ENCODE results near the gene ATAD5.
A peak's percentile ranks its signal among the peaks of the same experiment; 100 is the strongest.

The ATAD5 gene

DNA sequence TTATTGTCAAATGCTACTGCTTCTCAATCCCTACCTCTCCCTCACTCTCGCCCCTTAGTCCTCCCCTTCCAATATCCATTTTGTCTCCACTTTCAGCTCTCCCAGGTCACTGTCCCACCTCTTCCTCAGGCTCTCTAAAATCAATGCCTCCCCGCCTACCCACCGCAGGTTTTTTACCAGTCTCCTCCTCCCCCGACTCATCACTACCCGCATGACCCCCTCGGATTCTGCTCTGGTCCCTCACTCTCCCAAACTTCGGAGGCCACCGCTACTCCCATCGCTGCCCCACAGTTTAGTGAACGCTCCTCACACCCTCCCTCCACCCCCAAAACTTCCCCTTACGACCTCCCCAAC, 7.8 kb upstream of the ATAD5 start:
- TF ChIP-seq FOXM1 (IDR thresholded peaks at IDR 0.05; ENCODE audit: borderline replicate concordance) (no peak), NFRKB (IDR thresholded peaks at IDR 0.05) (no peak), SUZ12 (IDR thresholded peaks at IDR 0.05) (no peak), FOXA1 (IDR thresholded peaks at IDR 0.05) (no peak), HDGF (IDR thresholded peaks at IDR 0.05; ENCODE audit: borderline replicate concordance) (no peak), ELF4 (IDR thresholded peaks at IDR 0.05) (no peak), ZNF384 (IDR thresholded peaks at IDR 0.05) (no peak), CTBP1 (IDR thresholded peaks at IDR 0.05; ENCODE audit: borderline replicate concordance) (no peak), L3MBTL2 (conservative IDR thresholded peaks at IDR 0.05) (no peak), FOXK2 (IDR thresholded peaks at IDR 0.05) (no peak), TARDBP (IDR thresholded peaks at IDR 0.05) (no peak), ARNT (IDR thresholded peaks at IDR 0.05) (no peak), LEF1 (IDR thresholded peaks at IDR 0.05; ENCODE audit: borderline replicate concordance) (no peak), BHLHE40 (IDR thresholded peaks at IDR 0.05; ENCODE audit: borderline replicate concordance) (no peak)
- TF ChIP-seq, protein P1, sequence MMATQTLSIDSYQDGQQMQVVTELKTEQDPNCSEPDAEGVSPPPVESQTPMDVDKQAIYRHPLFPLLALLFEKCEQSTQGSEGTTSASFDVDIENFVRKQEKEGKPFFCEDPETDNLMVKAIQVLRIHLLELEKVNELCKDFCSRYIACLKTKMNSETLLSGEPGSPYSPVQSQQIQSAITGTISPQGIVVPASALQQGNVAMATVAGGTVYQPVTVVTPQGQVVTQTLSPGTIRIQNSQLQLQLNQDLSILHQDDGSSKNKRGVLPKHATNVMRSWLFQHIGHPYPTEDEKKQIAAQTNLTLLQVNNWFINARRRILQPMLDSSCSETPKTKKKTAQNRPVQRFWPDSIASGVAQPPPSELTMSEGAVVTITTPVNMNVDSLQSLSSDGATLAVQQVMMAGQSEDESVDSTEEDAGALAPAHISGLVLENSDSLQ (IDR thresholded peaks at IDR 0.05): no peak
- ChIA-PET POLR2A (interaction anchor here (1.0 to 3.8 kb wide), 8 partner anchors 9 to 115 kb away, joined by 3 to 14 read pairs (median 3); no protein-coding TSS in a partner anchor), CTCF (interaction anchor here (0.6 to 1.4 kb wide), 7 partner anchors 12 to 1017 kb away, joined by 3 to 10 read pairs (median 4); no protein-coding TSS in a partner anchor)
- DNase-seq (ENCODE audit: extremely low spot score): peak; percentile 12

DNA sequence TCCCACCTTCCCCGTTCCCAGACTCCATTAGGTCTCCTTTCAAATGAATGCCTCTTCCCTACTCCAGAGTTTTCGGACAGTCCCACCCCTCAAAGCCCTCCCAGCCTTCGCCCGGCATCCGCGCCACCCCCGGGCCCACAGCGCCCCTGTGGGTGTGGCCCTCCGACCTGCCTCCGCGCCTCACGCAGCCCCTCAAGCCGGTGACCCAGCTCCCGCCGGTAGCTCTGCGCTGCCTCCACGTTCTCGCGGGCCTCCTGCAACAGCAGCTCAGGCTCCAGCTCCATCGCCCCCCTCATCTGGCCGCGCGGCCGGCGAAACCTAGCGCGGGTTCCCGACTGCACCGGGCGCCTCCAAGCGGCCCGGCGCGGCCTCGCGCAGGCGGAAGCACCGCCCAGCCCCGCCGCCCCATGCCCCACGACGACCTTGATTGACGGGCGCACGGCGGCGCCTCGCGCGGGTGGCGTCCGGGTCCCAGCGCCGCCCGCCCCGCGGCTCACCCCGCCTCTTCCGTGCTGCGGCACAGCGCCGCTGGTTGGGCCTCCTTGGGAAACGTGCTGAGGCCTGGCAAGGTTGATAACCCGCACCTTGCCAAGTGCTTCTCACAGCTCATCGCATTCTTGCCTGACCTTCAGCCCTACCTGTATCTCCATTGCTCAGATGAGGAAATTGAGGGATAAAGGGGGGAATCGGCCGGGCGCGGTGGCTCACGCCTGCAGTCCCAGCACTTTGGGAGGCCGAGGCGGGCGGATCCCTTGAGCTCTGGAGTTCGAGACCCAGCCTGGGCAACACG, 7.2 kb upstream of the ATAD5 start, which contains the start of gene CRLF3:
CRLF3 (minus strand) TSS at position 337 of the 790 bp plus-strand sequence; CDS start at position 296, 41 bp downstream.
- peak; percentile 86 for DNase-seq (ENCODE audit: extremely low spot score)
- ChIA-PET POLR2A (interaction anchor here (0.6 to 3.8 kb wide), 13 partner anchors 9 to 224 kb away, joined by 3 to 14 read pairs (median 3); no protein-coding TSS in a partner anchor), CTCF (interaction anchor here (0.6 to 2.8 kb wide), 10 partner anchors 12 to 1016 kb away, joined by 3 to 10 read pairs (median 4); no protein-coding TSS in a partner anchor)
- TF ChIP-seq HDGF (IDR thresholded peaks at IDR 0.05; ENCODE audit: borderline replicate concordance) (no peak), L3MBTL2 (conservative IDR thresholded peaks at IDR 0.05) (peak; percentile 51; the same call in 1 of the 2 replicates), FOXM1 (IDR thresholded peaks at IDR 0.05; ENCODE audit: borderline replicate concordance) (0 out of 2 replicates have a peak, but pooled peaks have one; percentile 1), LEF1 (IDR thresholded peaks at IDR 0.05; ENCODE audit: borderline replicate concordance) (no peak), ARNT (IDR thresholded peaks at IDR 0.05) (no peak), NFRKB (IDR thresholded peaks at IDR 0.05) (no peak)
- TF ChIP-seq, protein P1 (IDR thresholded peaks at IDR 0.05): peak; percentile 94

DNA sequence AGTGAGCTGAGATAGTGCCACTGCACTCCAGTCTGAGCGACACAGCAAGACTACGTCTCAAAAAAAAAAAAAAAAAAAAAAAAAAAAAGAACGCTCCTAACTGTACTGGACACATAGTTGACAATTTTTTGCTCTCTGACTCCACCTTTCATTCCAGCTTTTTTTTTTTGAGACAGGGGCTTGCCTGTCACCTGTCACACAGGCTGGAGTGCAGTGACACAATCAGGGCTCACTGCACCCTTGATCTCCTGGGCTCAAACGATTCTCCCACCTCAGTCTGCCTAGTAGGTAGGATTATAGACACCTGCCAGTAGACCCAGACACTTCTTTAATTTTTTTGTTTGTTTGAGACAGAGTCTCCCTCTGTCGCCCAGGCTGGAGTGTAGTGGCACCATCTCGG, 4.7 kb upstream of the ATAD5 start:
- DNase-seq (ENCODE audit: extremely low spot score): no peak
- ChIA-PET CTCF (interaction anchor here (0.6 to 2.8 kb wide), 2 partner anchors 21 to 500 kb away, joined by 3 to 8 read pairs; no protein-coding TSS in a partner anchor), POLR2A (no interaction called here)
- TF ChIP-seq FOXM1 (IDR thresholded peaks at IDR 0.05; ENCODE audit: borderline replicate concordance) (no peak), HDGF (IDR thresholded peaks at IDR 0.05; ENCODE audit: borderline replicate concordance) (no peak), ARNT (IDR thresholded peaks at IDR 0.05) (no peak), L3MBTL2 (conservative IDR thresholded peaks at IDR 0.05) (no peak), CTBP1 (IDR thresholded peaks at IDR 0.05; ENCODE audit: borderline replicate concordance) (no peak), SP1 (IDR thresholded peaks at IDR 0.05) (no peak), FOXA1 (IDR thresholded peaks at IDR 0.05) (no peak), ZNF384 (IDR thresholded peaks at IDR 0.05) (no peak), SUZ12 (IDR thresholded peaks at IDR 0.05) (no peak), TARDBP (IDR thresholded peaks at IDR 0.05) (no peak), LEF1 (IDR thresholded peaks at IDR 0.05; ENCODE audit: borderline replicate concordance) (no peak), BHLHE40 (IDR thresholded peaks at IDR 0.05; ENCODE audit: borderline replicate concordance) (no peak), NFRKB (IDR thresholded peaks at IDR 0.05) (no peak), FOXK2 (IDR thresholded peaks at IDR 0.05) (no peak), ELF4 (IDR thresholded peaks at IDR 0.05) (no peak)
- TF ChIP-seq, protein P1 (IDR thresholded peaks at IDR 0.05): no peak

DNA sequence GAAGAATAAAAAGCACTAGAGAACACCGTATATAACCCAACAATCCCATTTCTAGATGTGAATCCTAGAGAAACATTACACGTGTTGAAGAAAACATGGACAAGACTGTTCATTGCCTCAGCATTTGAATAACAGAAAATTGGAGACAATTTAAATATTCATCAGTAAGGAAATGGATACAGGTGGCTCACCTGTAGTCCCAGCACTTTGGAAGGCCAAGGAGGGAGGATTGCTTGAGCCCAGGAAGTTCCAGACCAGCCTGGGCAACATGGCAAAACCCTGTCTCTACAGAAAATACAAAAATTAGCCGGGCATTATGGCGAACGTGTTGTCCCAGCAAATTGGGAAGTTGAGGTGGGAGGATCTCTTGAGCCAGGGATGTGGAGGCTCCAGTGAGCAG, 2.7 kb upstream of the ATAD5 start:
- ChIA-PET CTCF (interaction anchor here (0.6 kb wide), 1 partner anchor 1163 kb away, joined by 3 read pairs; no protein-coding TSS in a partner anchor), POLR2A (no interaction called here)
- DNase-seq (ENCODE audit: extremely low spot score): no peak
- TF ChIP-seq L3MBTL2 (conservative IDR thresholded peaks at IDR 0.05): no peak
- TF ChIP-seq FOXA1 (IDR thresholded peaks at IDR 0.05): no peak
- no peak for TF ChIP-seq ARNT (IDR thresholded peaks at IDR 0.05)
- no peak for TF ChIP-seq CTBP1 (IDR thresholded peaks at IDR 0.05; ENCODE audit: borderline replicate concordance)
- no peak for TF ChIP-seq TARDBP (IDR thresholded peaks at IDR 0.05)
- TF ChIP-seq ZNF384 (IDR thresholded peaks at IDR 0.05): no peak
- no peak for TF ChIP-seq LEF1 (IDR thresholded peaks at IDR 0.05; ENCODE audit: borderline replicate concordance)
- TF ChIP-seq SP1 (IDR thresholded peaks at IDR 0.05): no peak
- no peak for TF ChIP-seq HDGF (IDR thresholded peaks at IDR 0.05; ENCODE audit: borderline replicate concordance)
- TF ChIP-seq ELF4 (IDR thresholded peaks at IDR 0.05): no peak
- TF ChIP-seq, protein P1 (IDR thresholded peaks at IDR 0.05): no peak
- no peak for TF ChIP-seq FOXK2 (IDR thresholded peaks at IDR 0.05)
- TF ChIP-seq BHLHE40 (IDR thresholded peaks at IDR 0.05; ENCODE audit: borderline replicate concordance): no peak

DNA sequence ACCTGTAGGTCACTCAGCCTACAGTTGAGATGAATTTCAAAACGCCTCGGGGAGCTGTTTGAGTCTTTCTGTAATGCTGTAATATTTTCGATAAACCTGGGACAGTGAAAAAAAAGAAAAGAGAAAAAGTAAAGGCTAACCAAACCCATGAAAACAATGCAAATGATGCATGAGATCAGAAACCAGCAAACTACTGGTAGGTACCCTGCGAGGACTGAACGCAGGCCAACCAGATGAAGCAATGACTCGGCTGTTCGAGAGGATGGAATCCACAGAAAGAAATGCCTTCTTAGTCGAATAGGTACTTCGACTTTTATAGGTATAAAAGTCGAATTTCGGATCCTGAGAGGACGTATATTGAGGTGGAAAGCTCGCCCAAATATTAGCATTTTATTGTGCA, 509 bp upstream of the ATAD5 start:
- ChIA-PET CTCF (interaction anchor here (0.5 kb wide), 1 partner anchor 135 kb away, joined by 3 read pairs; no protein-coding TSS in a partner anchor), POLR2A (interaction anchor here (0.6 to 1.6 kb wide), 8 partner anchors 9 to 355 kb away, joined by 3 to 4 read pairs (median 4); partner anchors contain the start of gene RNF135)
- DNase-seq (ENCODE audit: extremely low spot score): peak; percentile 21
- TF ChIP-seq BHLHE40 (IDR thresholded peaks at IDR 0.05; ENCODE audit: borderline replicate concordance): no peak
- TF ChIP-seq LEF1 (IDR thresholded peaks at IDR 0.05; ENCODE audit: borderline replicate concordance): no peak
- TF ChIP-seq FOXK2 (IDR thresholded peaks at IDR 0.05): no peak
- no peak for TF ChIP-seq ARNT (IDR thresholded peaks at IDR 0.05)
